Breast epithelium (tissue), 3 donors: ENCODE data around the gene SIDT1.

Experiments
- CTCF ChIP-seq, 3 donors: fragments of 450-650 bp; IDR thresholded peaks; one replicate each; pipeline ENCODE4 v1.5.1; 2016 to 2017; ENCODE audit warnings: antibody characterized with exemption in 3 of 3, mild to moderate bottlenecking in 3 of 3, moderate library complexity in 3 of 3
- POLR2A ChIP-seq: fragments of 450-650 bp; IDR thresholded peaks from one replicate; pipeline ENCODE4 v1.6.1; 2016; ENCODE audit warnings: antibody characterized with exemption, mild to moderate bottlenecking, moderate library complexity
- POLR2AphosphoS5 ChIP-seq, 3 donors: sonication (generic); formaldehyde crosslinking; IDR thresholded peaks; one replicate each; pipeline ENCODE4 v1.6.1; 2017; ENCODE audit warnings: antibody characterized with exemption in 3 of 3

- TF ChIP-seq POLR2AphosphoS5 (IDR thresholded peaks at IDR 0.05) (no peak), CTCF (IDR thresholded peaks at IDR 0.05) (no peak), POLR2A (no peak)
Measured at GRCh38 chr3:113531826-113532697, at the start of gene SIDT1.
